Measurements from ENCODE around the gene IGBP1. TPM values are rescaled to one million over a fixed set of nuclear protein-coding genes. Genes with fewer than 3 reads are reported as not detected.

The IGBP1 gene
- total RNA-seq, 1 experiment from 2014 or later: 50.7 TPM

- ChIA-PET RAD21 (ENCODE audit: low non-redundant PET in 1 of 2, low total read pairs in 2 of 2, uncharacterized antibody in 2 of 2, unreplicated experiment in 2 of 2) (interaction anchor here (0.6 to 1.1 kb wide), 2 partner anchors 35 to 297 kb away, joined by 3 to 4 read pairs; no protein-coding TSS in a partner anchor), CTCF (interaction anchor here (1.1 to 2.1 kb wide), 9 partner anchors 16 to 709 kb away, joined by 3 to 20 read pairs (median 7); partner anchors contain the start of genes KIF4A, P2RY4 and PDZD11), POLR2A (interaction anchor here (1.5 kb wide), 1 partner anchor 35 kb away, joined by 3 read pairs; no protein-coding TSS in a partner anchor)
- no TSS peak for BruUV-seq (replicated peaks)
- intact Hi-C loops (cut with micrococcal nuclease): loop anchor here (2.0 to 5.0 kb wide), 2 partner anchors 130 to 159 kb away; partner anchors contain the start of gene KIF4A
- Histone ChIP-seq H2AFZ (ENCODE audit: low read depth, low read length, poor library complexity, severe bottlenecking) (peak overlapping the region; percentile 78), H3K27me3 (ENCODE audit: insufficient read depth, low read length) (no peaks in the 10 kb centered on the region), H3K79me2 (ENCODE audit: insufficient read depth, low read length) (peaks cover 29% of the 10 kb centered on the region), H3K9ac (ENCODE audit: low read length) (peak overlapping the region; percentile 81), H3K4me2 (ENCODE audit: low read length) (peak overlapping the region; percentile 84), H3K36me3 (ENCODE audit: control insufficient read depth in 1 of 2, insufficient read depth in 2 of 2, low read length in 2 of 2) (peaks cover 2 to 17% of the 10 kb centered on the region in 2 experiments; a peak in 1 of 4 replicates), H3K4me3 (replicated peaks in 1 of 2; ENCODE audit: low read depth in 1 of 2, low read length in 2 of 2) (peak overlapping the region; percentile 85 to 93), H3K4me1 (ENCODE audit: control insufficient read depth in 1 of 2, insufficient read depth in 2 of 2, low read length in 2 of 2) (peaks cover 12 to 35% of the 10 kb centered on the region in 2 experiments; a peak in 3 of 4 replicates), H3K9me2 (ENCODE audit: insufficient read depth) (no peaks in the 10 kb centered on the region), H3K27ac (ENCODE audit: low read depth, low read length) (peak overlapping the region; percentile 94), H4K20me1 (ENCODE audit: insufficient read depth) (no peaks in the 10 kb centered on the region), H3K9me3 (ENCODE audit: control insufficient read depth in 1 of 2, insufficient read depth in 1 of 2, low read depth in 1 of 2, low read length in 2 of 2) (no peaks in the 10 kb centered on the region)
- DNase-seq (ENCODE audit: low read depth, low spot score) (no peak), ATAC-seq (no peak; the same call in 1 of the 2 replicates)
- TF ChIP-seq REST (IDR thresholded peaks at IDR 0.05; ENCODE audit: low read depth) (no peak), YY1 (IDR thresholded peaks at IDR 0.05; ENCODE audit: extremely low read depth, insufficient replicate concordance, low read depth, low read length) (no peak), EGR1 (IDR thresholded peaks at IDR 0.05; ENCODE audit: low read depth) (no peak), SRF (IDR thresholded peaks at IDR 0.05; ENCODE audit: low read depth) (no peak), EZH2 (IDR thresholded peaks at IDR 0.05) (no peak), ATF3 (IDR thresholded peaks at IDR 0.05) (no peak), POLR2A (IDR thresholded peaks at IDR 0.05; ENCODE audit: borderline replicate concordance, extremely low read depth, insufficient read depth, insufficient read length) (no peak), JUND (IDR thresholded peaks at IDR 0.05) (no peak), EZH2phosphoT487 (IDR thresholded peaks at IDR 0.05; ENCODE audit: borderline replicate concordance) (no peak)
- TF ChIP-seq, protein P1, sequence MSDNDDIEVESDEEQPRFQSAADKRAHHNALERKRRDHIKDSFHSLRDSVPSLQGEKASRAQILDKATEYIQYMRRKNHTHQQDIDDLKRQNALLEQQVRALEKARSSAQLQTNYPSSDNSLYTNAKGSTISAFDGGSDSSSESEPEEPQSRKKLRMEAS (IDR thresholded peaks at IDR 0.05): no peak
These were observed 357 bp upstream of the IGBP1 start for GRCh38 chrX:70132877-70133302.

Measured in HCT116 (cell line).